HG03565 (cell line): ENCODE measurements around the gene CIART.
"Not testable (repeated sequence)": the region's sequence is repeated elsewhere in the genome, so short reads cannot be mapped to it uniquely, and the experiment has no call there.

Experiments used
- ATAC-seq: cut with Tn5 transposase; IDR thresholded peaks from one replicate; pipeline ENCODE4 v1.9.1; 2021; ENCODE audit warnings: mild to moderate bottlenecking, moderate library complexity; ENCODE audit not compliant: unreplicated experiment

The CIART gene, protein sequence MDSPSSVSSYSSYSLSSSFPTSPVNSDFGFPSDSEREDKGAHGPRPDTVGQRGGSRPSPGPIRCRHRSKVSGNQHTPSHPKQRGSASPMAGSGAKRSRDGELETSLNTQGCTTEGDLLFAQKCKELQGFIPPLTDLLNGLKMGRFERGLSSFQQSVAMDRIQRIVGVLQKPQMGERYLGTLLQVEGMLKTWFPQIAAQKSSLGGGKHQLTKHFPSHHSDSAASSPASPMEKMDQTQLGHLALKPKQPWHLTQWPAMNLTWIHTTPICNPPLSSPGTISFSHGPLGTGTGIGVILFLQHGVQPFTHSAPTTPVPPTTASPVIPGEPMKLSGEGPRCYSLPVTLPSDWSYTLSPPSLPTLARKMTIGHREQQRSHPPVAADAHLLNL

DNA sequence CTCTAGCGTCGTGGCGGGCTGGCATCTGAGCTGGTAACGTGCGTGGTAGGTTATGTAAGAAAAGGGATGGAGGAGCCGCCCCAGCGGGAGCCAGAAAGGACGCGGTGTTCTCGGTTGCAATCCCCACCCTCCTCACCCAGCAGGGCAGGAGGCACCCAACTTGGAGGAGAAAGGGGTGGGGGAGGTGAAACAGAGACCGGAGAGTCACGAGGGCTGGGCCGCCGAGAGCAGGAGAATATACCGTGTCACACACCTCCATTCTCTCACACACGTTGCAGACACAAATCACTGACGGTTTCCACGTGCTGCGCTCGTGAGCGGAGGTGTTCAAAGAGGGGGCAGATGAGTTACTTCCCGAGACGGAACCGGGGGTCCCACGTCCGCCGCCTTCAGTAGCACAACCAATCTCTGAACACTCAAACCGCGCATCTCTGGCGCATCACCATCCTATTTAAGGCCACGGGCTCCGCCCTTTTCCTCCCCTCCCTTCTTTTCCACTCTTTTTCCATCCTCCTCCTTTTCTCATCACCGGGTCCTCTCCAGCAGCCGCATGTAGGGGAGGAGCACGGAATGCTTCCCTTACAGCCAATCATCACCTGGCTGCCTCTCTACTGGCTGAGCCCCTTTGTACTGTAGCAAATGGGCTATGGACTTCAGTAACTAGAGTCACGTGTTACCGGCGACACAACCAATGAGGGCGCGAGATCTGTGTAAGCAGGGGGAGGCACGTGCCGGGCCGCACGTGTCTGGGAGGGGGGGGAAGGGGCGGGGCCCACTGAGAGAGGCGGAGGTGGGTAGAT is at the start of gene CIART:
Gene CIART, plus strand, starts transcription at position 797 of the 800 bp plus-strand sequence. CDS start 714 bp downstream, outside the sequence.
- ATAC-seq, result peak; percentile 57

- ATAC-seq, result not testable (repeated sequence)
Measured at GRCh38 chr1:150232921-150233320, 49.4 kb upstream of the CIART start.

- no peak for ATAC-seq
Measured at GRCh38 chr1:150233359-150234308, 48.7 kb upstream of the CIART start.

DNA sequence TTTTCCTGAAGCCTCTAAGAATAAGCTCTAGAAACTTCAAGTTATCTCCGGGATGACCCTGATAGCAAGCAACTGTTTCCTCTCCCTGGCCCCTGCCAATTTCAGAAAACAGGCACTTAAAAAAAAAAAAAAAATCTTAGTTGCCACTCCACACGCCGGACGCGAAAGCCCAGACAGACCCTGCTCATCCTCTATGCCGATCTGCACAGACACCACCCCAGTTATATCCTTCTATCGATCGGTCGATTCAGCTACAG is 48.1 kb upstream of the CIART start:
- no peak for ATAC-seq

DNA sequence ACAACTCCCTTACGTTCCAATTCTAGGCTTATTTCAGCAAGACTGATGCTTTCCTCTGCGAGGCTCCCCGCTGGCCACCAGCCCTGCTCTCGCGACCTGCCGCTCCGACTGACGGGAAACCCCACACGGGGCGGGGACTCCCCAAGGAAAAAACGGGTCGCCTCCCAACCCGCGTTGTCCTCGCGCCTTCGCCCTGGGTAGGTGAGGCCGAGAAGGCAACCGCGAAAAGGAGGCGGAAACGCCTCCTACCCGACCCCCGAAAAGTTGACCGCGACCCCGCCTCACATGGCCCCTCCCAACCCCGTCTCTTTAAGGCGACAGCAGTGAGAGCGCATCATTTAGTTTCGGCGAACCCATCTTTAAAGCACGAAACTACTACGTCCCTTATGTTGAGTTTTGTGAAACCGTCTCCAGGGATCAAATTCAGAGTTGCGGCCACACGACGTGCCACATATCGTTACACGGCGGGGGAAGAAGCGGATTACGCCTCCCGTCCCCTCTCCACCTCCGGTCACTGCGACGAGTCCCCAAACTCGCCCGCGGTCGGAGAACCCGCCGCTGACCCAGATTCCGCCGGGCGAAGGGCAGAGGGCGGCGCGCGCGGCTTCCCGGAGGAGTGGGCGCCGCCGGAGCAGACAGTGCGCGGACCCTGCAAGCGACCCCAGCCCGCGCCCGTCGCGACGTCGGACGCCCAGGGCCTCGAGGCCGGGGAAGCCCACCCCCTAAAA is 47.6 kb upstream of the CIART start:
- peak; percentile 37 for ATAC-seq

- no peak for ATAC-seq
Measured at GRCh38 chr1:150235294-150235851, 47.0 kb upstream of the CIART start.

- ATAC-seq, result peak; percentile 86
Measured at GRCh38 chr1:150235852-150236613, 46.3 kb upstream of the CIART start, which contains the start of gene ANP32E. ANP32E (minus strand) TSS chr1:150236112; CDS start chr1:150235786, 326 bp downstream.

GRCh38 chr1:150236614-150237100 is 45.7 kb upstream of the CIART start:
- no peak for ATAC-seq

- not testable (repeated sequence) for ATAC-seq
Measured at GRCh38 chr1:150237176-150237575, 45.2 kb upstream of the CIART start.

- ATAC-seq, result no peak
Measured at GRCh38 chr1:150237746-150238145, 44.6 kb upstream of the CIART start.

DNA sequence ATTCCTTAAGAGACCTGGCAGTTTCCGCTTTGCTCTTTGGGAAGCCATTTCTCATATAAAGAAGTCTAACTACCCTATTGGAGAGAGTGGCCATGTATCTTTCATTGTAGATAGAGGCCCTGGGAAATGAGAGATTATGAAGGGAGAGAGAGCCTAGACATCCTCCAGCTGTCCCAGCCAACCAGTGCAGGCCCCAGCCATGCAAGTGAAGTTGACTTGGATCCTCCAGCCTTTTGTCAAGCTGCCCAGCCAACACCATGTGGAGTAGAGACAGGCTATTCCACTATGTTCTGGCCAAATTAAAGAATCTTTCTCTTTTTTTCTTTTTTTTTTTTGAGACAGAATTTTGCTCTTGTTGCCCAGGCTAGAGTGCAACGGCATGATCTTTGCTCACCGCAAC is 39.4 kb upstream of the CIART start:
- no peak for ATAC-seq

DNA sequence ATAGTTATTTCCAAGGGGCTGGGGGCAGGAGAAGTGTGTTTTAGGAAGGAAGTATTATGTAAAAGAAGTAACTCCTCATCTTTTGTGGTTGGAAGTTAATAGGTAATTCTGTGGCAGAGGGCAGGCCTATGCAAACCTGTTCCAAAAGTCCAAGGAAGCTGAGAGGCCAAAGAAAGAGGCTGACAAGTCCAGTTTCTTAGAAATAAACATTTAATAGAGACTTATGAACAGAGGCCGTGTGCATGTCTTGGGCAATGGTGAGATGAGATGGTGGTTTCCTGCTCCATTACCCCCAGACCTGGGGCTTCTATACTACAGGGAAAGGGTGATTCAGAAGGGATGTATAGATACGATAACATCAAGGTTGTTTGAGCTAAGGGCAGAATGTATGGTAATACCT is 32.4 kb upstream of the CIART start:
- ATAC-seq, result no peak

DNA sequence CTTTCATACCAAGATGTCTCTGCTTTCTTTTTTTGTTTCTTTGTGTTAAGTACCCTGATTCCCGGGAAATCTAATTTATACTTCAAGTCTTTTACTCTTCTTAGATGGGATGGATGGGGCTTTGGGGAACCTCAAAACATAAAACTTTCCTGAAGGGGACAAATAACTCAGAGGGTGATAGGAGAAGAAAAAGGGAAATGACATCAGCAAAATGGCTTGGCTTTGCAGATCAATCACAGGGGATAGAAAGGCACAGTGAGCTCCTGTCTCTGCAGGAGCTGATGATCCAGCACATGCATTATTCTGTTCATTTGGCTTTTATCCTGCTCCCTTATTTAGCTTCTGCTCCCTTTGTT is 26.2 kb upstream of the CIART start:
- ATAC-seq, result no peak

DNA sequence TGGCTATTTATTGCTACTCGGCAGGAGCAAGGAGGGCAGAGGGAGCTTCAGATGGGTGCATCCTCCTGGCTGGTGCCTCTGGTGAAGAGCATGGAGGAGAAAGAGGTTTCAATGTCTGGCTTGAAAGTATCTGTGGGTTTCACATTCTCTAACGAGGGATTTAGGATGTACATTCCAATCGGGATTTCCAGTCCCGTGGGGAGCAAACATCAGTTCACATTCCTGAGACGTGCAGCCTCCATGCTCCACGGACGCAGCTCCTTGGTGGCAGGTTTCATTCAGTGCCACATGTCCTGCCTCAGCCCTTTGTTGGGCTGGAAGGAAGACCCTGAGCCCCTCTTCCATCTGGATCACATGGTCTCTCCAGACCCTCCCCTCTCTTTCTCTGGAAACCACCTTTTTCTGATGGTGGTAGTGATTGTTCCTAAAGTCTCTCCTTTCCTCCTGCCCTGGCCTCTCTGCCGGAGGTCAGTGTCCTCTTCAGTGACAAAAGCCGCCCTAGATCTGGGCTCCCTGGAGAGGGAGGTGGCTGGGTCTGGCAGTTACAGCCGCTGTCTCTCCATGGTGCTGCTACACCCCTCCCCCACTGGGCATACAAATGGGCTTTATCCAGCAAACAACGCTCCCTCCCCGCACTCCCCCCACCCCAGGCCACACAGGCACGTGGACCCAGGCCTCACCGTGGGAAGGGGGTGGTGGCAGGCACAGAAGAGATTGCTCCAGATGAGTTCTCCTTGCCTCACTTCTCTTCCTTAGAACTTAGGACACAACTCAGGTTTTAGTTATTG is 25.6 kb upstream of the CIART start:
- no peak for ATAC-seq

- ATAC-seq, result no peak
Measured at GRCh38 chr1:150257624-150258585, 24.4 kb upstream of the CIART start, which contains the start of gene CA14. CA14 (plus strand) TSS chr1:150257774; CDS start chr1:150258129, 355 bp downstream.

GRCh38 chr1:150259217-150259616 is 23.1 kb upstream of the CIART start:
- no peak for ATAC-seq
